DMS 273 (cell line): ENCODE data around the gene ATP1A4.
"Not testable (repeated sequence)": the region's sequence is repeated elsewhere in the genome, so short reads cannot be mapped to it uniquely, and the experiment has no call there.

Source experiments
- DNase-seq: peaks from one replicate; lab custom pipeline; 2025; ENCODE audit not compliant: unreplicated experiment; lab: John Stamatoyannopoulos, UW

Gene ATP1A4

GRCh38 chr1:160122978-160123495 is 28.4 kb upstream of the ATP1A4 start:
- no peak for DNase-seq

DNA sequence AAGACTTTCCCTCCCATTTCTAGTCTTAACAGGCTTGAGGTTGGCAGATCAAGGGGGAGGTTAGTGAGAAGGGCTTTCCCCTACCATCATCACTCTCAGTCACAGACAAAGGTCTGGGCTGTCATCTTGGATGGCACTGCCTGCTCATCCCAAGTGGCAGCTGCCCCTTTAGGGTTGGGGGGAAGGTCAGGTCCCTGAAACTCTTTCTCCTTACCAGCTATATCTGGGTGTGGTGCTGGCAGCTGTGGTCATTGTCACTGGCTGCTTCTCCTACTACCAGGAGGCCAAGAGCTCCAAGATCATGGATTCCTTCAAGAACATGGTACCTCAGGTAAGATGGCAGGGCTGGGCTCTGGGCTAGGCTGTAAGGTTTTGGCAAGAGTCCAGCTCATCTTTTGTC is 27.7 kb upstream of the ATP1A4 start:
- no peak for DNase-seq

DNA sequence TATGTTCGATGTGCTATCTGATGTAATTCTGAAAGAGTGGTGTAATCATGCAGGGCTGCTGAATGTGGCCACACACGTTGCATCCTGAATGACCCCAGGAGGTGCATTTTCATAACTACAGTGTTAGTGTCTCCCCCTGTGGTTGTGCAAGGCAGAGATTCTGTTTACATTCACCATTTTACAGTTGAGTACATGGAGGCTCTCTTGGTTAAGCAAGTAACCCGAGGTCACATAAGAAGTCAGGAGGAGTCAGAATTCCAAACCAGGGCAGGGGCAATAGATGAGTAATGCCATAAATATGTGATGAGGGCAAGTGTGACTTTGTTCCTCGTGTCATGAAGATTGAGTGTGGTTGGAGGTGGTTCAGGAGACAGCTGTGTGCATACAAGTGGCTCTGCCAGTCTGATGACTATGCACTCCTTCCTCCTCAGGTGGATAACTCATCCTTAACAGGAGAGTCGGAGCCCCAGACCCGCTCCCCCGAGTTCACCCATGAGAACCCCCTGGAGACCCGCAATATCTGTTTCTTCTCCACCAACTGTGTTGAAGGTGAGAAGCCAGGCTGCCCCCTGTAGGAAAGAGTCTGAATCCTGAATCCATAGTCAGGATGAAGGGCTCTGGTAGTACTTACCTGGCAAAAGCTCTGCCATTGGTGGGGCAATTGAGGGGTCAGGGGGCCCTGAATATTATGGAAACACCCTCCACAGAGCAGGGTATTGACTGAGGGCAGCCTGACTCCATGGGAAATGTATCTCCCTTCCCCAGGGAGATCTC is 26.5 kb upstream of the ATP1A4 start:
- DNase-seq = no peak

GRCh38 chr1:160125746-160126145 is 25.7 kb upstream of the ATP1A4 start:
- DNase-seq = no peak

DNA sequence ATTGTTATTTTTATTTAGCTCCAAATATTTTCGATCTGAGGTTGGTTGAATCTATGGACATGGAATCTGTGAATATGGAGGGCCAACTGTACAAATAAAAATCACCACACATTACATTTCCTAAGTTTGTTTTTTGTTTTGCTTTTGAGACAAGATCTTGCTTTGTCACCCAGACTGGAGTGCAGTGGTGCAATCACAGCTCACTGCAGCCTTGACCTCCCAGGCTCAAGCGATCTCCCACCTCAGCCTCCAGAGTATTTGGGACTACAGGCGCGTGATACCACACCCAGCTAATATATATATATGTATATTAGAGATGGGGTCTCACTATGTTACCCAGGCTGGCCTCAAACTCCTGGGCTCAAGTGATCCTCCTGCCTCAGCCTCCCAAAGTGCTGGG is 25.1 kb upstream of the ATP1A4 start:
- DNase-seq = not testable (repeated sequence)

DNA sequence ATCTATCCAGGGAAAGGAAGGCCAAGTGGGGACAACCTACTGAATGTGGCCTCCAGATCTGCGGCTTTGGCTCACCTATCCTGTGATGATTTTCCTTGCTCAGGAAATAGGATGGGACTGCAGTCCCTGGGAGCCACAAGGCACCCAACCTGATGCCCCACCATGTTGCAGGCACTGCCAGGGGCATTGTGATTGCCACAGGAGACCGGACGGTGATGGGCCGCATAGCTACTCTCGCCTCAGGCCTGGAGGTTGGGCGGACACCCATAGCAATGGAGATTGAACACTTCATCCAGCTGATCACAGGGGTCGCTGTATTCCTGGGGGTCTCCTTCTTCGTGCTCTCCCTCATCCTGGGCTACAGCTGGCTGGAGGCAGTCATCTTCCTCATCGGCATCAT is 24.0 kb upstream of the ATP1A4 start:
- no peak for DNase-seq

DNA sequence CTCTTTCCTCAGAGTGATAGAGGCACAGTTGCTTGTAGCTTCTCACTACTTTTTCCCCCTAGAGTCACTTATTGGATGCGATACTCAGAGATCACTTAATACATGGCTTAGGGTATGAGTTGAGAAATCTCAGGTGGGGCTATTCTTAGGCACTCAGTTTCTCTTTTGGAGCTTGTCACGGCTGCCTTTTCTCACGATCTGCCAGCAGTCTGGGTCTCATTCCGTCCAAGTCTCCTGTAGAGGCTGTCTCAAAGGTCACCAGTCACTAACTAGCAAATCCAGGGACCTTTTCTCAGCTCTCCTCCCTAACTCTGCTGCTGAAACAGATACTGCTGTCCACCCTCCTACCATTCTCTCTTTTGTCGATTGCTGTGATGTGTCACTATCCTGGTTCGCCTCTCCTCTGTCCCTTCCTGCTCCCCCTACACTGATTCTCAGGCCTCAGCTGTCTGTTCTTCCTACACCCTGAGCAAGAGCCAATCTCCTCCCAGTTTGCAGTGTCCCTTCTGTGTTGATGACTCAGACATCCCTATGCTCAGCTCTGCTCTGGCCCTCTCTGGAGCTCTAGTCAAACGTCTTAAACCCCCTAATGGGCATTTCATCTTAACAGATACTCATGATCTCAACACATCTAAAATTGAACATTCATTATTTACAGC is 23.4 kb upstream of the ATP1A4 start:
- no peak for DNase-seq

DNA sequence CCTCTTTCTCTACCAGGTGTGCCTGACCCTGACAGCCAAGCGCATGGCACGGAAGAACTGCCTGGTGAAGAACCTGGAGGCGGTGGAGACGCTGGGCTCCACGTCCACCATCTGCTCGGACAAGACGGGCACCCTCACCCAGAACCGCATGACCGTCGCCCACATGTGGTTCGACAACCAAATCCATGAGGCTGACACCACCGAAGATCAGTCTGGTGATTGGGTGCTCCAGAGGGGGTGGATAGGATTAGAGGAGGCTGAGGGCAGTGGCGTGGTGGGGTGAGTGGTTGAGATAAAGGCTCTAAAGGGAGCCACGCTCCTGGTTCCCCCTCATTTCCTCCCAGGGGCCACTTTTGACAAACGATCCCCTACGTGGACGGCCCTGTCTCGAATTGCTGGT is 22.8 kb upstream of the ATP1A4 start:
- DNase-seq = no peak

DNA sequence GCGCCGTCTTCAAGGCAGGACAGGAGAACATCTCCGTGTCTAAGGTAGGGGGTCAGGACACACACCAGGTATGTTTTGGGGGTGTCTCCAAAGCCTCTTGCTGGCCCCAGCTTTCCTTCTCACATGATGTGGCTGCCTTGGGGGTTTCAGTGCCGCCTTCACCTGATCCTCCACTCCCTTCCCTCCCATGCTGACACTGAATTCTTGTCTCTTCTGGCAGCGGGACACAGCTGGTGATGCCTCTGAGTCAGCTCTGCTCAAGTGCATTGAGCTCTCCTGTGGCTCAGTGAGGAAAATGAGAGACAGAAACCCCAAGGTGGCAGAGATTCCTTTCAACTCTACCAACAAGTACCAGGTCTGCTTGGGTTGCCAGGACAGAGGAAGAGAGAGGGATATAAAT is 22.4 kb upstream of the ATP1A4 start:
- no peak for DNase-seq

- no peak for DNase-seq
Measured at GRCh38 chr1:160129558-160129957, 21.8 kb upstream of the ATP1A4 start.

DNA sequence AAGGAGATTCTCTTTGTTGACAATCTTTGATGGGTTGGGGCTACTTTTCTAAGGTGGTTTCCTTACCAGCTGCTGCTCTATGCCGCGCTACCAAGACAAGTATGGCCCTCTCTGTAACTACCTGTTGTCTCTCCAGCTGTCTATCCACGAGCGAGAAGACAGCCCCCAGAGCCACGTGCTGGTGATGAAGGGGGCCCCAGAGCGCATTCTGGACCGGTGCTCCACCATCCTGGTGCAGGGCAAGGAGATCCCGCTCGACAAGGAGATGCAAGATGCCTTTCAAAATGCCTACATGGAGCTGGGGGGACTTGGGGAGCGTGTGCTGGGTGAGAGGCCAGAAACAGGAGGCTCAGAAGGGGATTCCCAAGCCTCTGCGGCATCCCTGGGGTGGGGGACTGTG is 21.4 kb upstream of the ATP1A4 start:
- DNase-seq = no peak

- DNase-seq = no peak
Measured at GRCh38 chr1:160130486-160130885, 20.9 kb upstream of the ATP1A4 start.

- no peak for DNase-seq
Measured at GRCh38 chr1:160130939-160131338, 20.5 kb upstream of the ATP1A4 start.

DNA sequence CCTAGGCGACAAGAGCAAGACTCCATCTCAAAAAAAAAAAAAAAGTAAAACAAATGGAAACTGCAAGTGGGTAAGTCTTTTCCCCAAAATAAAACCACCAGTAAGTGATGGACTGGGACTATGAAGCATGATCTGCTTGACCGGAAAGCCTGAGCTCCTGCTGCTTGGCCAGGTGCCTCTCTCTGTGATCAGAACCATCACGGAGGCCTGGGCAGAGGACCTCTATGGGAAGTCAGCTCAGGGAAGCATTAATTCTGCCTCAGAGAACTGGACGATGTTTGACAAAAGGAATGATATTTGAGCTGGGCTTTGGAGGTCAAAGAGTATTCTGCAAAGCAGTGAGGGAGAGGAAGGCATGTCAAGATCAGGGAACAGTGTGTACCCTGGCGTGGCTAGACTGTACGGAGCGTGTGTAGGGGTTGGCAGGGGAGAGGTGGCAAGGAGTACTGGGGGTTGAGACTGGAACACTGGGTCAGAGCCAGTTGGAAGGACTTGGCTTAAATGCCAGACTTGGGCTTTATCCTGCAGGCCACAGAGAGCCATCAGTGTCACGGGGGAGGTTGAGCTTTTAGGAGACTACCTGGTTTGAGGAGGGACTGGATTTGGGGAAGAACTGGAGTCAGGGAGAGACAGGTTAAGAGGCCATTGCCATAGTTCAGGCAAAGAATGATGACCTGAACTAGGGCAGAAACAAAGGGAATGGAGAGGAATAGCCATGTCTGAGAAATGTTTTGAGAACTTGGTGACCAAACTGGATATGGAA is 19.4 kb upstream of the ATP1A4 start:
- no peak for DNase-seq

DNA sequence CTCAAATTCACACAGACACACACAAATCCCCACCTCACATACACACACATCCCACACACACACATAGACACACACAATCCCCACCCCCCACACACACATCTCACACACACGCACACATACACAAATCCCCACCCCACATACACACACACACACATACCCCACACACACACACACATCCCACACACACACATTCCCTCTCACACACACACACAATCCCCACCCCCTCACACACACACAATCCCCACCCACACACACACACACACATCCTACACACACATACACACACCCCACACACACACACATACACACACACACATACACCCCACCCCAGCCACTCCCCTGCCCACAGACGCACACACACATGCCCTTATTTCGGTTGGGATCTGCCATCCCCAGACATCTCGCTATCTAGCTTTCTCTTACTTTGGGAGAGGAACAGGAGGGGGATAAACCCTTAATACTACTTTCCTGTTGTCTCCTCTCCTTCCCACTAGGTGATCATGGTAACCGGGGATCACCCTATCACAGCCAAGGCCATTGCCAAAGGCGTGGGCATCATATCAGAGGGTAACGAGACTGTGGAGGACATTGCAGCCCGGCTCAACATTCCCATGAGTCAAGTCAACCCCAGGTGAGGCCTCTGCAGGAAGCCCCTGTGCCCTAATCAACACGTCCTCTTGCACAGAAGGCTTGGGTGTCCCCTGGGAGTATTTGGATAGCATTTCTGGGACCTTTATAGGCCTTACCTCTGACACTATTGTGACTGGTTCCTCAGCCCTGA is 17.2 kb upstream of the ATP1A4 start:
- no peak for DNase-seq

- DNase-seq = no peak
Measured at GRCh38 chr1:160134791-160135572, 16.4 kb upstream of the ATP1A4 start.

- no peak for DNase-seq
Measured at GRCh38 chr1:160136121-160136925, 15.1 kb upstream of the ATP1A4 start.

DNA sequence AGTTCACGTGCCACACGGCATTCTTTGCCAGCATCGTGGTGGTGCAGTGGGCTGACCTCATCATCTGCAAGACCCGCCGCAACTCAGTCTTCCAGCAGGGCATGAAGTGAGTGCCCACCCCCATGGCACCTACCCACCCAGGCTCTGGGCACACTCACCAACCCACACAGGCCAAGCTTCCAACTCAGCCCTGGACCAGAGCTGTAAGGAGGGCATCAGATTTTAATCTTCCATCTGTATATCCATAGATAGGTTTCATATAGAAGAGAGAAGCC is 14.5 kb upstream of the ATP1A4 start:
- DNase-seq = no peak

- peak; percentile 94 for DNase-seq
Measured at GRCh38 chr1:160137216-160137862, 14.1 kb upstream of the ATP1A4 start.
